ENCODE results near the gene AIG1.

- TF ChIP-seq CTCF (conservative IDR thresholded peaks at IDR 0.05; ENCODE audit: low read depth, low read length), result no peak
- TF ChIP-seq EZH2 (IDR thresholded peaks at IDR 0.05; ENCODE audit: borderline replicate concordance, low read depth, low read length, poor library complexity, severe bottlenecking), result no peak
These were observed 301.5 kb downstream of the AIG1 start for GRCh38 chr6:143362192-143362558.

All from A673 (cell line).